Glomerular visceral epithelial cell (primary cell): ENCODE results near the gene PIGL.
"Not testable (repeated sequence)": the region's sequence is repeated elsewhere in the genome, so short reads cannot be mapped to it uniquely, and the experiment has no call there.

Experiments
- DNase-seq: peaks from one replicate; pipeline ENCODE4 v3.0.0-alpha.2; 2016; ENCODE audit errors: extremely low spot score

The PIGL gene

GRCh38 chr17:16304830-16305229, 87.8 kb downstream of the PIGL start:
- DNase-seq: peak; percentile 31

- no peak for DNase-seq
These were observed 89.2 kb downstream of the PIGL start for GRCh38 chr17:16306211-16306610.

DNA sequence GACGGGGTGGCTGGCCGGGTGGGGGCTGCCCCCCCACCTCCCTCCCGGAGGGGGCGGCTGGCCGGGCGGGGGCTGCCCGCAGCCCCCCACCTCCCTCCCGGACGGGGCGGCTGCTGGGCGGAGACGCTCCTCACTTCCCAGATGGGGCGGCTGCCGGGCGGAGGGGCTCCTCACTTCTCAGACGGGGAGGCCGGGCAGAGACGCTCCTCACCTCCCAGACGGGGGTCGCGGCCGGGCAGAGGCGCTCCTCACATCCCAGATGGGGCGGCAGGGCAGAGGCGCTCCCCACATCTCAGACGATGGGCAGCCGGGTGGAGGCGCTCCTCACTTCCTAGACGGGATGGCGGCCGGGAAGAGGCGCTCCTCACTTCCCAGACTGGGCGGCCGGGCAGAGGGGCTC, 95.1 kb downstream of the PIGL start:
- DNase-seq: not testable (repeated sequence)

DNA sequence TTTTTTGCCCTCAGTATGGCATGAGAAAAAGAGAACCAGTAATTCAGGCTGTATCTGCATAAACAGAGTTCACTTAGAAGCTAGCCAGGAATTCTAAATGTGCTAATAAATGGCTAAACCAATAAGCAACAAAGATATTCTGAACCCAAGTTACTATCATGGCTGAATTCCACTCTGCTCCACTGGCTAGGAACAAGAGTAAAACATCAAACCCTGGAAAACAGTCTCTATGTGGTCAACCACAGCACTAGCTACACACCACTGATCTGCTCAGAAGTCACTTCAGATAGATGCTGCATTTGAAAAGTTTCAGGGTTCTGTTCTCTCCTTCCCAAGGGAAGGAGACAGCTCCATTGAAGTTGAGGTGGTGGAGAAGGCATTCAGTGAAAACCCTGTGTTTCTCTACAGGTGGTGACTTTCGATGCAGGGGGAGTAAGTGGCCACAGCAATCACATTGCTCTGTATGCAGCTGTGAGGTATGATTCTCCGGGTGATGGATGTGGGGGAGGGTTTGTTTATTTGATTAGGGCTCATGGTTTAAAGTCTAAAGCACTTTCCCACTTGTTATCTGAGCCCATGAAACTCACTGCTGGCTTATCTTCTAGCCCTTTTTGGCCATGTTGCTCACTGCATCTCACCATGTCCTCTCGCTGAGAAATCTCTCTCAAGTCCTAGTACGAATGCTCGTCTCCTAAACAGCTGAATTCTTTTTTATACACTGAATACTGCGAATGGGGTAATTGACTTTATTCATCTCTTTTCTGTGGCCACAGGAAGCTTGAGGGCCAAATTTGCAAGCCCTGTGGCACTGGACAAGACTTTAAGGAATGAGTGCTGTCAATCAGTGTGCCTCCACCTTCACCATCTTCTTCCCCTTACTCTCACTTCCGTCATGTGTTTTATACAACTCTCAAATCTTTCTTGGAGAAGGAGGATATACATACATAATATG, 96.4 kb downstream of the PIGL start:
- DNase-seq: peak; percentile 81

- no peak for DNase-seq
These were observed 97.2 kb downstream of the PIGL start for GRCh38 chr17:16314189-16314588.

GRCh38 chr17:16314859-16315258, 97.8 kb downstream of the PIGL start:
- no peak for DNase-seq

DNA sequence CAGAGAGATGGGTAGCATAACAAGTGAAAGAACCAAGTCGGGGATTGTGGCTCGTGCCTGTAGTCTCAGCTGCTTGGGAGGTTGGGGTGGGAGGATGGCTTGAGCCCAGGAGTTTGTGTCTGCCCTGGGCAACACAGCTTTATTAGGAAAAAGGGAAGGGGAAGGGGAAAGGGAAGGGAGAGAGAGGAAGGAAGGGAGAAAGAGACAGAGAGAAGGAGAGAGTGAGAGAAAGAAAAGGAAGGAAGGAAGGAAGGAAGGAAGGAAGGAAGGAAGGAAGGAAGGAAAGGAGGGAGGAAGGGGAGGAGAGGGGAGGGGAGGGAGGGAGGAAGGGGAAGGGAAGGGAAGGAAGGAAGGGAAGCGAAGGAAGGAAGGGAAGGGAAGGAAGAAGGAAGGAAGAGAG, 103.0 kb downstream of the PIGL start:
- DNase-seq: no peak

DNA sequence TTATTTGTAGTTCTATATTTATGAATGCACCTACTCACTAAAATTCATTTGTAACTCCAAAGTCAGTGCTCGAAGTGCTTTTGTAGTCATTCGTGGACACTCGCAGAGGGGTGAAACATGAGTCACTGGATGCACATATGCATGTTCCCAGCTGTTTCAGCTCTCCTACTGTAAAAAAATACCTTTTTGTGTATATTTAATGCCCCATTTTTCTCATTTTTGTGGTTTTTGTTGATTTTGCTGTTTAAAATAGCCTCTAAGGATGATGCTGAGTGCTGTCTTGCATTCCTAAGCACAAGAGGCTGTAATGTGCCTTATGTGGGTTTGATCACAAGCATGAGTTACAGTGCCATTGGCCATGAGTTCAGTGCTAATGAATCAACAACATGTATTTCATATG, 105.6 kb downstream of the PIGL start:
- DNase-seq: no peak

DNA sequence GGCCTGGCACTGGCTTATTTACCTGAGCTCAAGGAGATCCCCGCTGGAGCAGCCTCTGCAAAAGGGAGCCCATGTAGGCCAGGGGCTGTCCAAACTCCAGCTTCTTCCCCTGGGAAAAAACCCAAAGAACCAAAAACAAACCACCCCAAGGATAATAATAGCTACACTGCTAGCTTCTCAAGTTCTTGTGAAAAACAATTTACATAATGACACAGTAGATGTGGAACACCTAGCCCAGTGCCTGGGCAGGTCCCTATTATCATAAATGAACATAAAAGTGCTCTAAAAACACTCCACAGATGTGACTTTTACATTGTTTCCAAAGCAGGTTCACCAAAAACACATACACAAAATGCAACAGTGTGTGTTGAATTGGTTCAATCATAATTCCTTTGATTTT, 109.0 kb downstream of the PIGL start:
- no peak for DNase-seq

DNA sequence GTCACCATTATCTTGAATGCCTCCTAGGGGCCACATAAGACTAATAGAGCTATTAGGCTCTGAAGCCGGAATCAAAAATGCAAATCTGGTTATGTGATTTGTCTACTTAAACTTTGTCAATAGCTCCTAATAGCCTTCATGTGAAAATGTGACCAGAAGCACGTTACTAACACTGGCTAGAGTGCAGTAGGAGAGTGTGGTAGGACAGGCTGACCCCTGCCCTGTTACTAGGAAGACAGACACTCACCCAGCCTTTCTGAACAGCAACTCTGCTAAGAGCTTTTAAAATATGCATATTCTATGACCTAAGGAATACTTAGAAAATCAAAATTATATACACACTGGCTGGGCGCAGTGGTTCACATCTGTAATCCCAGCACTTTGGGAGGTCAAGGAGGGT, 110.0 kb downstream of the PIGL start:
- DNase-seq: no peak

DNA sequence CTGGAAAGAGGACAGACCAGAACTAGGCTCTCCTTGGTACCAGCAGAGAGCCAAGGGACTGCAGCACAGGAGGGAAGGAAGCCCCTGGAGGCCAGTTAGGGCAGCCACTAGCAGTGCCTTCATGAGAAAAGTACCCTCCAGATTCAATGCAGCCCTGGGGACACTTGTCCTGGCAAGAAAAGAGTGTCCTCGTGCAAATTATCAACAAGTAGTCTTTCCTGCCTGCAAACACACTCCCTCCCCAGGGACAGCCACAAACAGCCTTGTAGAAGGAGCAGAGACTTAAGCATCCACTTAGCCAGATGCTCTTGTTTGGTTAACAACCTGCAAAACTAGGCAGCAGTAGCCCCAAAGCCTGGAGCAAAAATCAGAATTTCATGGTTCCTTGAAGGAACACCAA, 112.0 kb downstream of the PIGL start:
- DNase-seq: no peak

- DNase-seq: peak; percentile 52
These were observed 112.7 kb downstream of the PIGL start for GRCh38 chr17:16329519-16330271.

- no peak for DNase-seq
These were observed 121.4 kb downstream of the PIGL start for GRCh38 chr17:16338391-16338790.

DNA sequence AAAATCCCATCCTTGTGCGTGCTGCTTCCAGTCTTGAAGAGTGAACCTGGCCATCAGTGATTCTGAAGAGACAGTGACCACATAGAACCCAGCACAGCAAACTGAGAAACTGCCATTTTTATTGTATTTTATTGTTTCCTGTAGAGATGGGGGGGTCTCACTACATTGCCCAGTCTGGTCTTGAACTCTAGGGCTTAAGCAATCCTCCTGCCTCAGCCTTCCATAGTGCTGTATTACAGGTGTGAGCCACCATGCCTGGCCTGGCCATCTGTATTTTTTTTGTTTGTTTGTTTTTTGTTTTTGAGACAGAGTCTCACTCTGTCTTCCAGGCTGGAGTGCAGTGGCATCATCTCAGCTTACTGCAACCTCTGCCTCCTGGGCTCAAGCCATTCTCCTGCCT, 122.4 kb downstream of the PIGL start:
- DNase-seq: no peak

DNA sequence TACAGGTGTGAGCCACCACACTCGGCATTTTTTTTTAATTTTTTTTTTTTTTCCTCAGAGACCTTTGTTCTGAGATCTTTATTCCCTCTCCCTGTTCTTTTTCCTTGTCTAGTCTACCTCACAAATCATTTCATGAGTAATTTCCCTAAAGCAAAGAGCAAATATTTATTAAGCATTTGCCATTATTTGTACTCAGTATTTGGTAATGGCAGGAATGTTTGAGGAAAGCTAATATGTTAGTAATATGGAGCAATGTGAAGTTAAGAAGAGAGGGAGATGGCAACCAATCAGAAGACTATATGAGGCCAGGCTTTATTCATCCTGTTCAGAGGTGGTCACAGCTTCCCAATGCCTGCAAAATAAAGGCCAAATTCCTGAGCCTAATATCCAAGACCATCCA, 122.9 kb downstream of the PIGL start:
- no peak for DNase-seq

DNA sequence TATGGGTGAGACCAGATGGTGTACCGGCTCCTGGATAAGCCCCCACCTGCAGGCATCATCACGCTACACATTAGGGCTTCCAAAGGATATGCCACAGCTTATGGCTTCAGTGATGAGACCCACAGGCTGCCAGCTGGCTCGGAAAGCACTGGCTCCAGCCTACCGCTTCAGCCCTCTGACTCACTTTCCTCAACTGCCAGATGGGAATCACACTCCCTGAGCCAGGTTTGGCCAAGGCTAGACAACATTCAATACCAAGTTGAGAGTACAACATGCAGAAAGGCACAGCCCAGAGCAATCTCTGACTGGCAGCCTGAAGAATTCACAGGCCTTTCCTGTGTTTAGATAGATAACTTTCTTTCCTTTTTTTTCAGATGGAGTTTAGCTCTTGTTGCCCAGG, 126.0 kb downstream of the PIGL start:
- no peak for DNase-seq

GRCh38 chr17:16343569-16343968, 126.6 kb downstream of the PIGL start:
- no peak for DNase-seq

DNA sequence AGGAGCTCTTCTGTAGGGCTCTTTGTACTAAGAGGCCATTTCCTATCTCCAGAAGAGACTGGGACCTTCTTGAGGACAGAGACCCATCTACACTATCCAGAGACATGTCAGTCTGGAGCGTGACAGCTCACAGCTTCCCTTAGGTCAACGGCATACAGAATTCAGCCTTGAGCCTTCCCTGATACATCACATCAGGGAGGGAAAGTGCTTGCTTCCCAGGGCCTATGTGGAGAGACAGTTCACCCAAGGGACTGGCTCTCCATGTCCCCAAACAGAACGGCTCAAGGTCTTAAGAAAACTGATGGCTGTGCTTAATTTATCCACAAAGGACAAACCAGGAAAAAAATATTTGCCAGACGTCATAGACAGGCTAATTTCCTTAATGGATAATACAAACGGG, 128.6 kb downstream of the PIGL start:
- DNase-seq: no peak

DNA sequence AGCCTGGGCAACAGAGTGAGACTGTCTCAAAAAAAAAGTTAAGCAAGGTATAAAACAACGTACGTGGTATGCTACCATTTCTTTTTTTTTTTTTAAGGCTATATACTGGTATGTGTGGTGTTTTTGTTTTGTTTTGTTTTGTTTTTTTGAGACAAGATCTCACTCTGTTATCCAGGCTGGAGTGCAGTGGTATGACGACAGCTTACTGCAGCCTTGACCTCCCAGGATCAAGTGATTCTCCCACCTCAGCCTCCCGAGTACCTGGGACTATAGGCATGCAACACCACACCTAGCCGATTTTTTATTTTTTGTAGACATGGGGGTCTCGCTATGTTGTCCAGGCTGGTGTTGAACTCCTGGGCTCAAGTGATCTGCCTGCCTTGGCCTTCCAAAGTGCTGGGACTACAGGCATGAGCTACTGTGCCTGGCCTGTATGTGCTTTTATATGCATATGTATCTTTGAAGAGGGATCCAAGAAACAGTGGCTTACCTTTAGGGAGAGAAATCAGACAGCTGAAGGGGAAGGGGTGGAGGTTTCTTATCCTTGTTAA, 129.8 kb downstream of the PIGL start:
- no peak for DNase-seq

- no peak for DNase-seq
These were observed 131.6 kb downstream of the PIGL start for GRCh38 chr17:16348586-16348985.

GRCh38 chr17:16349431-16349830, 132.4 kb downstream of the PIGL start:
- no peak for DNase-seq

DNA sequence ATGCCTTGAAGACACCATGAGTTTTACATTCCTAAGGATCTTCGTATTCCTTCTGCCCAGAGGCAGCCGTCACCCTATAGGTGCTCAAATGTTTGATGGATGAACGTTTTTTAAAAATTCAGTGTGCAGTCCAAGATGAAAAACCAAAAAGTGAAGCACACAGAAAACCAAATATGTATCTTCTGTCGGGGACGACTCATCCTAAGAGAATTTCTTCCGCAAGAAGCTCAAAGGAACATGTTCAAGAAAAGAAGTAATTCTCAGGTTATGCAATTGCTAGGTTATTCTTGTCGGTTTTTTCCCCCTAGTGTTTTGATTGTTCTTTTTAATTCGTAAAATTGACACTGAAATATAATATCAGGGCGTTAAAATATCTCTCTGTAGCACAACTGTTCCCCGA, 134.8 kb downstream of the PIGL start:
- no peak for DNase-seq

GRCh38 chr17:16352303-16352666, 135.3 kb downstream of the PIGL start:
- no peak for DNase-seq
